Tibial artery (tissue), 4 donors: Measurements from ENCODE around the gene FOXE3.

Source experiments
- DNase-seq, 2 donors: peaks; one replicate each; pipeline ENCODE4 v3.0.0-alpha.2; 2019
- H3K27ac ChIP-seq, 2 donors: fragments of 200-600 bp; sonication (generic) in 1 of 2; 1 replicate in 1 of 2; 2 replicates in 1 of 2; pipeline ENCODE4 v1.5.1; 2018 to 2019; ENCODE audit warnings: mild to moderate bottlenecking in 1 of 2
- H3K27me3 ChIP-seq, 2 donors: fragments of 200-600 bp; sonication (generic) in 1 of 2; one replicate each; pipeline versions ENCODE4 v1.5.1 to v1.6.0; 2016 to 2019
- H3K36me3 ChIP-seq, 3 donors: fragments of 200-600 bp; sonication (generic) in 2 of 3; one replicate each; pipeline ENCODE4 v1.5.1; 2016 to 2019; ENCODE audit warnings: mild to moderate bottlenecking in 2 of 3
- H3K4me1 ChIP-seq, 4 donors: fragments of 200-600 bp; sonication (generic) in 2 of 4; 1 replicate in 3 of 4; 2 replicates in 1 of 4; pipeline ENCODE4 v1.5.1; 2016 to 2019
- H3K4me3 ChIP-seq, 2 donors: fragments of 200-600 bp; sonication (generic) in 1 of 2; 1 replicate in 1 of 2; 2 replicates in 1 of 2; pipeline ENCODE4 v1.5.1; 2018 to 2019; ENCODE audit warnings: mild to moderate bottlenecking in 2 of 2
- H3K9me3 ChIP-seq, 3 donors: fragments of 200-600 bp; sonication (generic) in 1 of 3; one replicate each; pipeline ENCODE4 v1.5.1; 2016 to 2019
- CTCF ChIP-seq, 2 experiments: fragments of 200-600 bp in 1 of 2; fragments of 450-650 bp in 1 of 2; IDR thresholded peaks; one replicate each; pipeline ENCODE4 v1.5.1; 2017 to 2019; ENCODE audit warnings: antibody characterized with exemption in 2 of 2, mild to moderate bottlenecking in 1 of 2, moderate library complexity in 1 of 2
- intact Hi-C: fragments of 100-400 bp; cut with DNase I; formaldehyde crosslinking; loops from one replicate; pipeline ENCODE4 v1.15.0; 2023; ENCODE audit warnings: low total_unique reads

FOXE3 gene

GRCh38 chr1:47444297-47444561, 28.1 kb downstream of the FOXE3 start:
- Histone ChIP-seq H3K27me3 (peaks cover 0 to 76% of the 10 kb centered on the region in 2 donors), H3K27ac (no peak overlapping the region)

GRCh38 chr1:47444562-47445465, 28.7 kb downstream of the FOXE3 start:
- H3K36me3 ChIP-seq = no peaks in the 10 kb centered on the region
- peaks cover 0 to 74% of the 10 kb centered on the region in 2 donors for H3K27me3 ChIP-seq
- H3K4me1 ChIP-seq = peaks cover 0 to 39% (median 16%) of the 10 kb centered on the region in 4 donors
- no peak for DNase-seq
- no peaks in the 10 kb centered on the region for H3K9me3 ChIP-seq
- intact Hi-C loops = loop anchor here (10.0 kb wide), 1 partner anchor 140 kb away; no protein-coding TSS in a partner anchor
- peak overlapping the region; percentile 24 to 49 for H3K4me3 ChIP-seq
- no peak overlapping the region for H3K27ac ChIP-seq
- TF ChIP-seq CTCF (IDR thresholded peaks at IDR 0.05) = no peak

More at GRCh38 chr1:47444297-47444561, 28.1 kb downstream of the FOXE3 start:
- DNase-seq = no peak
- no peaks in the 10 kb centered on the region for H3K9me3 ChIP-seq
- H3K36me3 ChIP-seq = no peaks in the 10 kb centered on the region
- peak overlapping the region; percentile 24 to 49 for H3K4me3 ChIP-seq
- no peak for TF ChIP-seq CTCF (IDR thresholded peaks at IDR 0.05)
- intact Hi-C loops = loop anchor here (10.0 kb wide), 1 partner anchor 141 kb away; no protein-coding TSS in a partner anchor
- H3K4me1 ChIP-seq = peaks cover 0 to 39% (median 15%) of the 10 kb centered on the region in 4 donors

- Histone ChIP-seq H3K4me1 (peaks cover 0 to 30% (median 14%) of the 10 kb centered on the region in 4 donors), H3K27me3 (peaks cover 0 to 74% of the 10 kb centered on the region in 2 donors), H3K4me3 (no peak overlapping the region), H3K36me3 (no peaks in the 10 kb centered on the region), H3K9me3 (no peaks in the 10 kb centered on the region), H3K27ac (no peak overlapping the region)
- no peak for TF ChIP-seq CTCF (IDR thresholded peaks at IDR 0.05)
- no peak for DNase-seq
- intact Hi-C loops = loop anchor here (10.0 kb wide), 1 partner anchor 139 kb away; no protein-coding TSS in a partner anchor
These were observed 29.9 kb downstream of the FOXE3 start for GRCh38 chr1:47445823-47446550.

GRCh38 chr1:47448462-47449222, 32.6 kb downstream of the FOXE3 start:
- intact Hi-C loops = loop anchor here (10.0 kb wide), 1 partner anchor 136 kb away; no protein-coding TSS in a partner anchor
- no peaks in the 10 kb centered on the region for H3K36me3 ChIP-seq
- no peak overlapping the region for H3K4me3 ChIP-seq
- peaks cover 0 to 30% (median 14%) of the 10 kb centered on the region in 4 donors for H3K4me1 ChIP-seq
- no peak for DNase-seq
- H3K9me3 ChIP-seq = no peaks in the 10 kb centered on the region
- no peak overlapping the region for H3K27ac ChIP-seq
- TF ChIP-seq CTCF (IDR thresholded peaks at IDR 0.05) = no peak
- peaks cover 0 to 57% of the 10 kb centered on the region in 2 donors for H3K27me3 ChIP-seq
